ENCODE data around the gene CDK5.

- no peak for TF ChIP-seq CTCF (IDR thresholded peaks at IDR 0.05)
- no peak for TF ChIP-seq POLR2A (IDR thresholded peaks at IDR 0.05)
- TF ChIP-seq EP300 (IDR thresholded peaks at IDR 0.05): no peak
Observed at GRCh38 chr7:151060113-151060415, 2.4 kb upstream of the CDK5 start.

Data from ovary (tissue), 3 donors.